ENCODE measurements around the gene TMEM81. TPM values are rescaled to one million over a fixed set of nuclear protein-coding genes. Genes with fewer than 3 reads are reported as not detected.
A peak's percentile ranks its signal among the peaks of the same experiment; 100 is the strongest.

TMEM81 gene
- total and polyA plus RNA-seq, 2 of the 8 experiments (the other 6 are each of a cell fraction or from before 2014, with no cell fraction given) = 2.1 to 5.9 TPM

DNA sequence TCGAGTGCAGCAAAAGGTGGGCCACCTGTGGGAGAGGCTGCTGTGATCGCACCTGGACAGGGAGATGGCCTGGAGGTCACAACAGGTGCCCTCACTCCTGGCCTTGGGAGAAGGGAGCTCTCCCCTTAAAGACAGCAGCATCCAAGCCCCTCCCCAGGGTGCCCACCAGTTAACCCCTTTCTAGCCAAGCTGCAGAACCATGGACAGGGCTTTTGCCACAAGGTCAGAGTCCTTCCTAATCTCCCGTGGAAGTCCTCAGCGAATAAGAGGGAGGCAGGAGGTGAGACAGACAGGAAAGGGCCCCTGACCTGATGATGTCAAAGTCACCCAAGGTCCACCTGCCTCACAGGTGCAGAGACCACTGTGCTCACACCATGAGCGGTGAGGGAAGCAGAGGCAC is 39.5 kb downstream of the TMEM81 start:
- Histone ChIP-seq H3K9me3 (ENCODE audit: insufficient read depth in 2 of 2, low read depth in 1 of 2, low read length in 1 of 2) (no peaks in the 10 kb centered on the region), H3K4me1 (replicated peaks in 1 of 4; ENCODE audit: control insufficient read depth in 3 of 4, insufficient read depth in 4 of 4, low read length in 3 of 4) (peaks cover 13 to 27% (median 16%) of the 10 kb centered on the region in 4 experiments), H3K4me2 (ENCODE audit: insufficient read depth in 1 of 2, low read depth in 2 of 2, low read length in 2 of 2) (peak overlapping the region in 1 of 2 experiments; percentile 13; a peak in 2 of 4 replicates), H3K36me3 (ENCODE audit: control insufficient read depth in 2 of 4, insufficient read depth in 4 of 4, low read length in 3 of 4) (no peaks in the 10 kb centered on the region), H4K8ac (ENCODE audit: extremely low read depth, insufficient read depth, low read length) (no peak overlapping the region), H2BK20ac (ENCODE audit: low read length) (no peak overlapping the region), H3K79me2 (ENCODE audit: control insufficient read depth in 1 of 2, insufficient read depth in 2 of 2, low read length in 2 of 2) (no peaks in the 10 kb centered on the region), H4K91ac (replicated peaks; ENCODE audit: insufficient read length, low read length) (no peak overlapping the region), H3K56ac (replicated peaks; ENCODE audit: insufficient read length, low read depth, low read length) (no peak overlapping the region), H2AFZ (ENCODE audit: low read length) (no peak overlapping the region), H2BK12ac (ENCODE audit: low read depth, low read length) (no peak overlapping the region), H3K4me3 (ENCODE audit: extremely low read depth in 1 of 4, insufficient read depth in 2 of 4, low read depth in 3 of 4, low read length in 4 of 4) (no peak overlapping the region), H2BK5ac (ENCODE audit: low read depth, low read length) (no peak overlapping the region), H2BK120ac (replicated peaks; ENCODE audit: low read depth, low read length) (no peak overlapping the region), H3K4ac (replicated peaks; ENCODE audit: insufficient read length, low read depth, low read length) (no peak overlapping the region), H4K20me1 (replicated peaks in 1 of 2; ENCODE audit: control insufficient read depth in 1 of 2, insufficient read depth in 2 of 2, low read length in 2 of 2) (peaks cover 0 to 1% of the 10 kb centered on the region in 2 experiments), H3K23ac (ENCODE audit: insufficient read length) (no peak overlapping the region), H2BK15ac (ENCODE audit: low read length) (peak overlapping the region; percentile 65; the same call in 1 of the 2 replicates), H3K27ac (ENCODE audit: low read depth, low read length) (no peak overlapping the region), H3K18ac (ENCODE audit: extremely low read depth, low read length) (no peak overlapping the region), H3K23me2 (ENCODE audit: low read depth, low read length) (peaks cover 3% of the 10 kb centered on the region; the same call in 1 of the 2 replicates), H3K9ac (replicated peaks in 1 of 4; ENCODE audit: extremely low read depth in 1 of 4, low read depth in 3 of 4, low read length in 3 of 4) (no peak overlapping the region), H3K79me1 (ENCODE audit: low read depth, low read length) (no peaks in the 10 kb centered on the region), H2AK5ac (ENCODE audit: low read depth, low read length) (no peak overlapping the region), H3K14ac (ENCODE audit: insufficient read length) (no peak overlapping the region), H4K5ac (ENCODE audit: insufficient read length, low read depth, low read length) (no peak overlapping the region), H3K27me3 (replicated peaks in 1 of 4; ENCODE audit: control insufficient read depth in 3 of 4, extremely low read depth in 1 of 4, insufficient read depth in 3 of 4, low read length in 3 of 4) (peaks cover 0 to 32% (median 18%) of the 10 kb centered on the region in 4 experiments; a peak in 5 of 7 replicates)
- no peak for FAIRE-seq
- peak in 1 of 2 experiments; percentile 64 for DNase-seq (ENCODE audit: low read depth in 1 of 2, low spot score in 2 of 2)
- WGBS, 2 experiments (ENCODE audit: extremely low coverage in 1 of 2, insufficient coverage in 1 of 2, insufficient read length in 1 of 2, insufficient replicate concordance in 2 of 2, low coverage in 1 of 2, low lambda C conversion rate in 2 of 2, missing lambda C conversion rate in 1 of 2) = 74% methylated on average over 5 of the region's 5 CpGs; no CpG with 5 or more reads in 1 of the 2 experiments
- ChIA-PET CTCF (ENCODE audit: partially characterized antibody) (interaction anchor here (0.9 to 2.2 kb wide), 5 partner anchors 9 to 57 kb away, joined by 3 to 12 read pairs (median 5); no protein-coding TSS in a partner anchor), POLR2A (ENCODE audit: partially characterized antibody) (interaction anchor here (1.2 to 1.3 kb wide), 2 partner anchors 13 to 23 kb away, joined by 3 read pairs; no protein-coding TSS in a partner anchor)
- no peak for TF ChIP-seq RFX5 (IDR thresholded peaks at IDR 0.05; ENCODE audit: borderline replicate concordance, low read depth, low read length)
- no peak for TF ChIP-seq EP300 (IDR thresholded peaks at IDR 0.05; ENCODE audit: borderline replicate concordance in 1 of 2, low read depth in 2 of 2, low read length in 2 of 2)
- TF ChIP-seq, protein P1, sequence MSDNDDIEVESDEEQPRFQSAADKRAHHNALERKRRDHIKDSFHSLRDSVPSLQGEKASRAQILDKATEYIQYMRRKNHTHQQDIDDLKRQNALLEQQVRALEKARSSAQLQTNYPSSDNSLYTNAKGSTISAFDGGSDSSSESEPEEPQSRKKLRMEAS (IDR thresholded peaks at IDR 0.05) = peak; percentile 39; the same call in 1 of the 2 replicates
- TF ChIP-seq NANOG (IDR thresholded peaks at IDR 0.05; ENCODE audit: insufficient read depth, low read depth, low read length, poor library complexity, severe bottlenecking) = no peak
- no peak for TF ChIP-seq CEBPB (IDR thresholded peaks at IDR 0.05; ENCODE audit: low read depth, low read length)
- TF ChIP-seq, protein P2, sequence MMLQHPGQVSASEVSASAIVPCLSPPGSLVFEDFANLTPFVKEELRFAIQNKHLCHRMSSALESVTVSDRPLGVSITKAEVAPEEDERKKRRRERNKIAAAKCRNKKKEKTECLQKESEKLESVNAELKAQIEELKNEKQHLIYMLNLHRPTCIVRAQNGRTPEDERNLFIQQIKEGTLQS (IDR thresholded peaks at IDR 0.05; ENCODE audit: insufficient read depth, low read depth, low read length) = no peak
- TF ChIP-seq SIN3A (conservative IDR thresholded peaks at IDR 0.05 in 1 of 2, IDR thresholded peaks at IDR 0.05 in 1 of 2; ENCODE audit: low read depth in 1 of 2, low read length in 2 of 2) = peak in 1 of 2 experiments; percentile 87; a peak in 2 of 4 replicates
- TF ChIP-seq ZNF274 (IDR thresholded peaks at IDR 0.05; ENCODE audit: borderline replicate concordance, extremely low read depth, low read length) = no peak
